ENCODE results near the gene DTL. TPM values are rescaled to one million over a fixed set of nuclear protein-coding genes. Genes with fewer than 3 reads are reported as not detected.

Gene DTL
- total RNA-seq, 2 experiments from 2014 or later, result 74.1 to 77.5 TPM

Small RNA genes within 50 kb of the gene (microRNA-seq; reads per million reads assigned to microRNA genes)
- not detected for gene MIR3122

Other genes starting within 250 kb of the DTL start
- gene LPGAT1, start 205.0 kb upstream of the DTL start, total RNA-seq, result 10 to 100 TPM; 59.3 to 60.5 TPM
- gene INTS7, start 191 bp upstream of the DTL start, total RNA-seq, result 10 to 100 TPM; 31.8 to 32.1 TPM
- 10 to 100 TPM; 66.7 to 72.3 TPM for gene PPP2R5A, start 249.7 kb downstream of the DTL start, total RNA-seq

All from activated CD8-positive, alpha-beta T cell treated with anti-CD3 and anti-CD28 coated beads, Interleukin-2, amount 10 ng/mL, durations not matched to agents 7 days and 5 days (primary cell).